ENCODE measurements around the gene PLEKHM3. TPM values are rescaled to one million over a fixed set of nuclear protein-coding genes. Genes with fewer than 3 reads are reported as not detected.

The PLEKHM3 gene
- total and polyA plus RNA-seq, 2 of the 4 experiments (the other 2 are of a cell fraction) = 2.4 to 11.3 TPM

DNA sequence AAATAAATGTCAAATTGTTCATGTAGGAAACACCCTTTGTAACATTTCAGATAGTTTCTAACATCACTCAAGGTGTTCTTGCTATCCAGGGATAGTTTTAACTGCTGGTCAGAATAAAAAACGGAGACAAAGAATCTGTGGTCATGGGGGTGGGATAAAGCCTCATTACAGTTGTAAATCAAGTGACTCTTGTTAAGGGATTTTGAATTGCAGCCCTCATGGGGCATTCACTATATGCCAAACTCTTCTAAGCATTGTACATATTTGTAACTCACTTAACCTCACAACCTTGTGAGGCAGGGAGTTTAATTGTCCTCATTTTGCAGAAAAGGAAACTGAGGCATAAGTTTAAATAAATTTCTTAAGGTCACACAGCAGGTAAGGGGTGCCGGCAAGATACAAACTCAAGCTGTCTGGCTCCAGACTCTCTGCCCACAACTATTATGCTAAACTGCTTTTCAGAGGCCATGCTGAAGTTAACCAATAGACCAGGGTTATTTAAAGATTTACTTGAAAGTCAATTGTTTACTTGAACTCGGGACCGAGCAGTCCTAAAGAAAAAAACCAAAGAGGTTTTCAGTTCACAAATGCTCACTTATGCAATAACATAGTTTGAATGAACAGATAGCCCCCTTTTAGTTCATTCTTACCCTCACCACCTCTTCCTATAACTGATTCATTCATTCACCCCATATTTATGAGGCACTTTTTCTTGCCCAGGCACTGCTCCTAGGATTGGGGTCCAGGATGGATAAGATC is 134.1 kb downstream of the PLEKHM3 start:
- H3K9me1 ChIP-seq (ENCODE audit: insufficient read depth, low read length) = no peaks in the 10 kb centered on the region
- no peak overlapping the region for H3K23ac ChIP-seq (ENCODE audit: low read depth, low read length)
- no peaks in the 10 kb centered on the region for H3K79me1 ChIP-seq (ENCODE audit: low read depth in 1 of 2, low read length in 2 of 2)
- no peak overlapping the region for H3K18ac ChIP-seq (ENCODE audit: low read depth, low read length)
- no peak overlapping the region for H3K27ac ChIP-seq (ENCODE audit: insufficient read depth, low read length)
- dilution Hi-C loops (cut with HindIII; ENCODE audit: low sequenced_read_pairs, unreplicated experiment) (no loop called here), in situ Hi-C loops (cut with MboI; ENCODE audit: low sequenced_read_pairs) (no loop called here), intact Hi-C loops (cut with micrococcal nuclease) (no loop called here)
- no peak overlapping the region for H4K5ac ChIP-seq (ENCODE audit: low read depth, low read length)
- H2BK15ac ChIP-seq (ENCODE audit: low read depth, low read length) = no peak overlapping the region
- no peaks in the 10 kb centered on the region for H3K27me3 ChIP-seq (ENCODE audit: control insufficient read depth, insufficient read depth, low read length)
- BruUV-seq (replicated peaks) = no TSS peak
- H4K91ac ChIP-seq (ENCODE audit: insufficient read depth, low read depth, low read length) = no peak overlapping the region
- H2BK120ac ChIP-seq (ENCODE audit: low read depth, low read length) = no peak overlapping the region
- H3K4me2 ChIP-seq (ENCODE audit: low read depth, low read length) = no peak overlapping the region
- H3K56ac ChIP-seq (ENCODE audit: extremely low read depth, insufficient read depth, low read length) = no peak overlapping the region
- H3K9ac ChIP-seq (ENCODE audit: low read depth, low read length) = no peak overlapping the region
- H3K4me3 ChIP-seq (ENCODE audit: insufficient read depth, low read depth, low read length) = no peak overlapping the region
- DNase-seq (no peak), ATAC-seq (ENCODE audit: low read depth) (no peak)
- no peaks in the 10 kb centered on the region for H3K4me1 ChIP-seq (ENCODE audit: control insufficient read depth, insufficient read depth, low read length)
- no peak overlapping the region for H2BK20ac ChIP-seq (ENCODE audit: low read depth, low read length)
- H3K36me3 ChIP-seq (ENCODE audit: control insufficient read depth, insufficient read depth, low read length) = no peaks in the 10 kb centered on the region
- no peak overlapping the region for H3K4ac ChIP-seq (ENCODE audit: low read depth, low read length)
- H3K9me3 ChIP-seq (ENCODE audit: control insufficient read depth, insufficient read depth, low read length) = no peaks in the 10 kb centered on the region
- no peak overlapping the region for H2AFZ ChIP-seq (replicated peaks; ENCODE audit: low read length, poor library complexity)
- H4K20me1 ChIP-seq (ENCODE audit: insufficient read depth, low read length) = no peaks in the 10 kb centered on the region
- ChIA-PET CTCF (no interaction called here), POLR2A (ENCODE audit: unreplicated experiment) (no interaction called here)
- no peak overlapping the region for H2BK5ac ChIP-seq (ENCODE audit: low read depth, low read length, poor library complexity, severe bottlenecking)
- no peak overlapping the region for H2AK5ac ChIP-seq (ENCODE audit: low read depth, low read length)
- no CpG with 5 or more reads among the region's 4 CpGs for WGBS, 2 experiments (ENCODE audit: extremely low coverage in 2 of 2, insufficient read length in 1 of 2)
- H4K8ac ChIP-seq (ENCODE audit: low read depth in 2 of 2, low read length in 2 of 2) = no peak overlapping the region
- TF ChIP-seq, protein P1, sequence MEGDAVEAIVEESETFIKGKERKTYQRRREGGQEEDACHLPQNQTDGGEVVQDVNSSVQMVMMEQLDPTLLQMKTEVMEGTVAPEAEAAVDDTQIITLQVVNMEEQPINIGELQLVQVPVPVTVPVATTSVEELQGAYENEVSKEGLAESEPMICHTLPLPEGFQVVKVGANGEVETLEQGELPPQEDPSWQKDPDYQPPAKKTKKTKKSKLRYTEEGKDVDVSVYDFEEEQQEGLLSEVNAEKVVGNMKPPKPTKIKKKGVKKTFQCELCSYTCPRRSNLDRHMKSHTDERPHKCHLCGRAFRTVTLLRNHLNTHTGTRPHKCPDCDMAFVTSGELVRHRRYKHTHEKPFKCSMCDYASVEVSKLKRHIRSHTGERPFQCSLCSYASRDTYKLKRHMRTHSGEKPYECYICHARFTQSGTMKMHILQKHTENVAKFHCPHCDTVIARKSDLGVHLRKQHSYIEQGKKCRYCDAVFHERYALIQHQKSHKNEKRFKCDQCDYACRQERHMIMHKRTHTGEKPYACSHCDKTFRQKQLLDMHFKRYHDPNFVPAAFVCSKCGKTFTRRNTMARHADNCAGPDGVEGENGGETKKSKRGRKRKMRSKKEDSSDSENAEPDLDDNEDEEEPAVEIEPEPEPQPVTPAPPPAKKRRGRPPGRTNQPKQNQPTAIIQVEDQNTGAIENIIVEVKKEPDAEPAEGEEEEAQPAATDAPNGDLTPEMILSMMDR (conservative IDR thresholded peaks at IDR 0.05; ENCODE audit: low read depth, low read length) = no peak
- TF ChIP-seq RAD21 (IDR thresholded peaks at IDR 0.05; ENCODE audit: low read length) (no peak), NFE2L2 (IDR thresholded peaks at IDR 0.05; ENCODE audit: low read depth, low read length) (no peak), SMC3 (IDR thresholded peaks at IDR 0.05; ENCODE audit: low read depth, low read length) (no peak), MAZ (IDR thresholded peaks at IDR 0.05; ENCODE audit: borderline replicate concordance, low read depth, low read length) (no peak), BHLHE40 (IDR thresholded peaks at IDR 0.05; ENCODE audit: low read depth, low read length) (no peak), RFX5 (IDR thresholded peaks at IDR 0.05; ENCODE audit: low read depth, low read length) (no peak), MAFK (IDR thresholded peaks at IDR 0.05; ENCODE audit: low read depth, low read length) (no peak), POLR2A (IDR thresholded peaks at IDR 0.05; ENCODE audit: low read depth, low read length) (no peak), CEBPB (IDR thresholded peaks at IDR 0.05; ENCODE audit: low read depth, low read length) (no peak), CHD1 (IDR thresholded peaks at IDR 0.05; ENCODE audit: low read depth, low read length) (no peak)
- TF ChIP-seq, protein P2, sequence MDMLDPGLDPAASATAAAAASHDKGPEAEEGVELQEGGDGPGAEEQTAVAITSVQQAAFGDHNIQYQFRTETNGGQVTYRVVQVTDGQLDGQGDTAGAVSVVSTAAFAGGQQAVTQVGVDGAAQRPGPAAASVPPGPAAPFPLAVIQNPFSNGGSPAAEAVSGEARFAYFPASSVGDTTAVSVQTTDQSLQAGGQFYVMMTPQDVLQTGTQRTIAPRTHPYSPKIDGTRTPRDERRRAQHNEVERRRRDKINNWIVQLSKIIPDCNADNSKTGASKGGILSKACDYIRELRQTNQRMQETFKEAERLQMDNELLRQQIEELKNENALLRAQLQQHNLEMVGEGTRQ (IDR thresholded peaks at IDR 0.05; ENCODE audit: low read depth, low read length) = no peak
- no peak overlapping the region for H2AK9ac ChIP-seq (replicated peaks; ENCODE audit: low read depth, low read length, poor library complexity)
- H3K14ac ChIP-seq (replicated peaks; ENCODE audit: low read depth, low read length) = no peak overlapping the region

All from IMR-90 (cell line).